AG10803 (cell line): ENCODE measurements around the gene NAPA.

Experiments
- DNase-seq: peaks from one replicate; pipeline ENCODE4 v3.0.0; 2010; ENCODE audit warnings: low read depth
- H3K4me3 ChIP-seq: 2 replicates; pipeline ENCODE4 v1.5.1; 2011; ENCODE audit warnings: mild to moderate bottlenecking, low read length, control low read depth
- TF ChIP-seq, protein P1 (sequence below): conservative IDR thresholded peaks from 2 replicates; pipeline ENCODE4 v1.5.1; 2011; ENCODE audit warnings: mild to moderate bottlenecking, low read length, control low read depth, inconsistent platforms

Gene NAPA

DNA sequence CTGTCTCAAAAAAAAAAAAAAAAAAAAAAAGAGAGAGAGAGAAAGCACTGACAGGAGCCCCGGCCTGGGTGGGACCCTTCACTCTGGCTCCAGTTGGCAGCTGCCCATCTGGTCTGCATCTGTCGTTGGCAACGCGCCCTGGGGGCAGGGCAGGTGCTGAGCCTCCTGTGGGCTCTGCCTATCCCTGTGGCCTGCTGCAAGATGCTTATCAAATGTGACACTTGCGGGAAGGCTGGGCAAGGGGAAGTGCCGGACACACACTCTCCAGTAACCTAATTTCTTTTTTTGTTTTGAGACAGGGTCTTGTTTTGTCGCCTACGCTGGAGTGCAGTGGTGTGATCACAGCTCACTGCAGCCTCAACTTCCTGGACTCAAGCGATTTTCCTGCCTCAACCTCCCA lies 20.1 kb downstream of the NAPA start:
- DNase-seq, result no peak
- TF ChIP-seq, protein P1, sequence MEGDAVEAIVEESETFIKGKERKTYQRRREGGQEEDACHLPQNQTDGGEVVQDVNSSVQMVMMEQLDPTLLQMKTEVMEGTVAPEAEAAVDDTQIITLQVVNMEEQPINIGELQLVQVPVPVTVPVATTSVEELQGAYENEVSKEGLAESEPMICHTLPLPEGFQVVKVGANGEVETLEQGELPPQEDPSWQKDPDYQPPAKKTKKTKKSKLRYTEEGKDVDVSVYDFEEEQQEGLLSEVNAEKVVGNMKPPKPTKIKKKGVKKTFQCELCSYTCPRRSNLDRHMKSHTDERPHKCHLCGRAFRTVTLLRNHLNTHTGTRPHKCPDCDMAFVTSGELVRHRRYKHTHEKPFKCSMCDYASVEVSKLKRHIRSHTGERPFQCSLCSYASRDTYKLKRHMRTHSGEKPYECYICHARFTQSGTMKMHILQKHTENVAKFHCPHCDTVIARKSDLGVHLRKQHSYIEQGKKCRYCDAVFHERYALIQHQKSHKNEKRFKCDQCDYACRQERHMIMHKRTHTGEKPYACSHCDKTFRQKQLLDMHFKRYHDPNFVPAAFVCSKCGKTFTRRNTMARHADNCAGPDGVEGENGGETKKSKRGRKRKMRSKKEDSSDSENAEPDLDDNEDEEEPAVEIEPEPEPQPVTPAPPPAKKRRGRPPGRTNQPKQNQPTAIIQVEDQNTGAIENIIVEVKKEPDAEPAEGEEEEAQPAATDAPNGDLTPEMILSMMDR, result no peak
- H3K4me3 ChIP-seq, result no peak overlapping the region

DNA sequence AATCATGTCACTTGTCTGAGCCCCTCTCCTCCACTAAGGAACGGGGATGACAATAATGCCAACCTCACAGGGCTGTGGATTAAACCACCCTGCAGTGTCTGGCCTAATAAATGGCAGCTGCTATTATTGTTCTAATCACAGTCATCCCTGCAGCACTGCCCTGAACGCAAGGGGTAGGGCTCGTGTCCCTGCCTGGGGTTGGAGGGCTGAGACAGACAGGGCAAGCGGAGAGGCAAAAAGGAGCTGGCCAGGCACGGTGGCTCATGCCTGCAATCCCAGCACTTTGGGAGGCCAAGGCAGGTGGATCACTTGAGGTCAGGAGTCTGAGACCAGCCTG lies 20.7 kb downstream of the NAPA start:
- DNase-seq, result no peak
- TF ChIP-seq, protein P1, result no peak
- H3K4me3 ChIP-seq, result no peak overlapping the region

DNA sequence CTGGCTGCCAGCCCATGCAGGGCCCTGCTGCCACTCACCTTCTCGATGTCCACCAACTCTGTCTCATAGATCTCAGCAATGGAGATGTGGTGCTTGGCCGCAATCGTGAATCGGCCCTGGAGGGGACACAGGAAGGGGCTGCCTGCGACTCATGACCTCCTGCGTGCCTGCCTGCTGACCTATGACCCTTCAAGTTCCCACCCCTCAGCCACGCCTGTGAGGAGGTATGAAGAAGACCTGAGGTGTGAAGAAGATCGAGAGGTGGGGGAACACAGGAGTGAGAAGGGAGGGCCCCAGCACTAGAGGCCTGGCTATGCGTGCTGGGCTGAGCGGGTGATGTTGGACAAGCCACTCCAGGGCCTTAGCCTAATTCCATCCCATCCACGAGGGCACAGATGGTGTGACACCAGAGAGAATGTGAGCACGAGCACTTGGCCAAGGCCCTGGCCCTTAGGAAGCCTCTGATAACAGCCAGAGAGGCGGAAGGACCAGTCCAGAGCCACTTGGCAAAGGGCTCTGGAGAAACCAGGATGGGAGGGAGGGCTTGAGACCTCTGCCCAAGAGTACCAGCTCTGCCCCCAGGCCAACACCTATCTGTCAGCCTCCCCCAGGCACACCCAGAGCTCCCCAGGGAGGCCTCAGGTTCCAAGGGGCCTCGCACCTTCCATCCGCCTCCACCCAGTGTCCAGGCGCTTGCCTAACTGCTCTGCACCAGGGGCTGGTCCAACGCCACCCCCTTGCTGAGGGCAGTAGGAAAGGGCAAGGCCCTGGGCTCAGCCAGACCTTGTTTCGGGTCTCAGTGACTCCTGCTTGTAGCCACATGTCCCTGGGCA lies 21.3 kb downstream of the NAPA start:
- DNase-seq, result no peak
- no peak overlapping the region for H3K4me3 ChIP-seq
- TF ChIP-seq, protein P1, result no peak

DNA sequence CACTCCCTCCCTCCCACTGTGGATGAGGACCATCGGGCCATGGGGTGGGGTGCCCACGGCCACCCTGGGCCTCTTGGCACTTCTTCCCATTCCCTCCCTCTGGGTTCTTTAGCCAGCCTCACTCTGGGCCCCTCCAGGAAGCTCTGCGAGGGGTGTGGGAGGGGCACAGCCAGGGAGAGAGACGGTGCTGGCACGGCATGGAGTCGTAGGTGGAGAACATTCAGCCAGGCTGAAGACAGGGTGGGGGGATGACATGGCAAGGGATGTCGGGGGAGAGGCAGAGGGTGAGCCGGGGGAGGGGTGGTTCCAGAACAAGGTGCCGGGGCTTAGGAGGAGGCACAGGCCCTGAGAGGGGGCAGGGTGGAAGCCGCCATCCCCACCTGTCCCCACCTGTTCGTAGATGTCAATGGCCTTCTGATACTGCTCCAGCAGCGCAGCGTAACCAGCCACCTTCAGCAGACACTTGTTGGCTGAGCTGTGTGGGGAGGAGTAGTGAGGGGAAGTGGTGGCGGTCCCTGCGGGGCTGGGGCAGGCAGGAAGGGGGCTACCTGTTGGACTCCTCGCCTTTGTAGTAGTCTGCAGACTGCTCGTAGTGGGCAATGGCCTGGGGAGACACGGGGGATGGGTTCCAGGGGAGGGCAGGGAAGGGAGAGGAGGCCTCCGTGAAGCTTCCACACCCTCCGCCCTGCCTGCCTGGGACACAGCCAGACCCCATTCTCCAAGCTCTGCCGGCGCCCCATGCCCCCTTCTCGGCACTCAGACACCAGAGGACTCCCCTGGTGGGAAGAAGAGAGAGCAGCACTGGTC lies 22.1 kb downstream of the NAPA start:
- no peak overlapping the region for H3K4me3 ChIP-seq
- TF ChIP-seq, protein P1, result no peak
- DNase-seq, result no peak

DNA sequence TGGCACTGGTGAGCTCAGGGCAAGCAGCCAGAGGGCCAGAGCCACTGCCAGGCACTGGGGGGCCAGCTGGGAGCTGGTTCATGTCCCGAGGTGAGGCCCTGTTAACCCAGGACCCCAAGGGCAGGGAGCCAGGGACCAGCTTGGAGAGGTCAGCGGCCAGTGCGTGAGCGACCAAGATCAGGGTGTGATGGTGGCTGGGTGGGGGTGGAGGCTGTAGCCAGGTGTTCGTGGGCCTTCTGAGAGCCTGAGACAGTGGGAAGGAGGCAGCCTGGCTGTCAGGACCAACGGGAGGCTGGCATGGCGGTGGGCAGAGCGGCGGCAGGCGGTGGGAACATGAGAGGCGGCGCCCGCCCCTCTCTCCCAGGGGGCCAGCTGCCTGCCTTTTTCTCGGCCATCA lies 22.7 kb downstream of the NAPA start:
- TF ChIP-seq, protein P1, result no peak
- no peak overlapping the region for H3K4me3 ChIP-seq
- DNase-seq, result no peak

DNA sequence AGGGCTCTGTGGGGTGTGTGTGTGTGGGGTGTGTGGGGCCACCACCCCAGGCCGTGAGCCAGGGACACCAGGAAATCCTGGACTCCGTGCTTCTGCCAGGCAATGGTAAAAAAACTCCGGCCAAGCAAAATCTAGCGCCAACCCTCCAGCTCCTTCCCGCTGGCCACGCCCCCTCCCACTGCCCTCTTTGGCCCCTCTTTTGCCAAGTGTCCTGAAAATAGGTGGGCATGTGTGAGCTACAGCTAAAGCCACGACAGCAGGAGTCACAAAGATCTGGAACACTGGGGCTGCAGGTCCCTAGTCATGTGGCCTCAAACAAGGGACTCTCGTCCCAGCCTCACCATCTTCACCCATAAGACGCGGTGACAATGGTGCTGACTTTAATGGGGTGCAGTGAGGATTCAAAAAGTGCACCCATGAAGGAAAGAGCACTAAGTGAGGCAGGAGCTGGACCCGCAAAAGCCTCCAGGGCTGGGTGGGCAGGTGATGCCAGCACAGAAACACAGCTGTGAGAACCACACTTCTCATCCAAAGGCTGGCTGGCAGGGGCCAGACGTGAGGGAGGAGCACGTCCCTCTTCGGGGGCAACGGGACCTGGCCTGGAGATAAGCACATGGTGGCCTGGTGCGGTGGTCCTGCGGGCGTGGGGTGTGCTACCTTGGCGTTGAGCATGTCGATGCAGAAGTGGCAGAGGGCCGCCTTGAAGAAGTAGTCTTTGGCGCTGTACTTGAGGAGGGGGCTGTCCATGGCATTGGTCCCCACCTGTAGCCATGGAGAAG lies 23.3 kb downstream of the NAPA start:
- DNase-seq, result no peak
- no peak overlapping the region for H3K4me3 ChIP-seq
- TF ChIP-seq, protein P1, result no peak
